ENCODE results near the gene HOXB3. TPM values are rescaled to one million over a fixed set of nuclear protein-coding genes. Genes with fewer than 3 reads are reported as not detected.

HOXB3 gene
- total RNA-seq, 6 donors from 2014 or later: 2.9 to 12.6 (median 7.9) TPM

GRCh38 chr17:48551596-48552465 is 38.2 kb downstream of the HOXB3 start:
- H3K36me3 ChIP-seq: no peaks in the 10 kb centered on the region
- 52 to 60% methylated on average over 34 to 45 of the region's 47 CpGs for WGBS, 2 donors
- peaks cover 0 to 29% (median 13%) of the 10 kb centered on the region in 4 donors for H3K27me3 ChIP-seq
- peaks cover 2 to 17% (median 7%) of the 10 kb centered on the region in 4 donors for H3K4me1 ChIP-seq
- ATAC-seq (ENCODE audit: low FRiP score in 2 of 2) (no peak), DNase-seq (peak in 1 of 2 donors; percentile 81)
- H3K27ac ChIP-seq: peak overlapping the region; percentile 64 to 86 (median 76)
- H3K4me3 ChIP-seq: no peak overlapping the region
- TF ChIP-seq CTCF (IDR thresholded peaks at IDR 0.05) (no peak), POLR2AphosphoS5 (IDR thresholded peaks at IDR 0.05) (no peak), POLR2A (IDR thresholded peaks at IDR 0.05) (no peak), EP300 (IDR thresholded peaks at IDR 0.05) (no peak)
- H3K9me3 ChIP-seq: no peaks in the 10 kb centered on the region

- peak overlapping the region; percentile 64 to 86 (median 76) for H3K27ac ChIP-seq
- 30 to 58% methylated on average over 19 of the region's 19 CpGs for WGBS, 2 donors
- no peaks in the 10 kb centered on the region for H3K36me3 ChIP-seq
- H3K27me3 ChIP-seq: peaks cover 0 to 29% (median 13%) of the 10 kb centered on the region in 4 donors
- ATAC-seq (ENCODE audit: low FRiP score in 2 of 2) (no peak), DNase-seq (no peak)
- H3K4me3 ChIP-seq: no peak overlapping the region
- TF ChIP-seq POLR2AphosphoS5 (IDR thresholded peaks at IDR 0.05) (no peak), POLR2A (IDR thresholded peaks at IDR 0.05) (no peak), EP300 (IDR thresholded peaks at IDR 0.05) (no peak), CTCF (IDR thresholded peaks at IDR 0.05) (no peak)
- peaks cover 2 to 17% (median 7%) of the 10 kb centered on the region in 4 donors for H3K4me1 ChIP-seq
- H3K9me3 ChIP-seq: no peaks in the 10 kb centered on the region
These were observed 38.9 kb downstream of the HOXB3 start for GRCh38 chr17:48551214-48551555.

- no peak for ATAC-seq (ENCODE audit: low FRiP score in 2 of 2)
- peaks cover 0 to 28% (median 10%) of the 10 kb centered on the region in 4 donors for H3K27me3 ChIP-seq
- peak in 1 of 2 donors; percentile 86 for DNase-seq
- no peak overlapping the region for H3K4me3 ChIP-seq
- H3K4me1 ChIP-seq: peaks cover 3 to 14% (median 7%) of the 10 kb centered on the region in 4 donors
- H3K9me3 ChIP-seq: no peaks in the 10 kb centered on the region
- no peaks in the 10 kb centered on the region for H3K36me3 ChIP-seq
- peak overlapping the region; percentile 64 to 86 (median 76) for H3K27ac ChIP-seq
- TF ChIP-seq EP300 (IDR thresholded peaks at IDR 0.05): no peak
- WGBS, 2 donors: 47 to 64% methylated on average over 18 to 60 of the region's 70 CpGs
These were observed 39.4 kb downstream of the HOXB3 start for GRCh38 chr17:48550502-48551213.

- 57 to 69% methylated on average over 17 to 18 of the region's 18 CpGs for WGBS, 2 donors
- H3K4me1 ChIP-seq: peaks cover 6 to 14% (median 9%) of the 10 kb centered on the region in 4 donors
- peaks cover 0 to 23% (median 11%) of the 10 kb centered on the region in 4 donors for H3K27me3 ChIP-seq
- no peaks in the 10 kb centered on the region for H3K36me3 ChIP-seq
- DNase-seq (no peak), ATAC-seq (ENCODE audit: low FRiP score in 2 of 2) (no peak)
- peak overlapping the region; percentile 64 to 86 (median 76) for H3K27ac ChIP-seq
- no peak for TF ChIP-seq CTCF (IDR thresholded peaks at IDR 0.05)
- TF ChIP-seq POLR2AphosphoS5 (IDR thresholded peaks at IDR 0.05): no peak
- no peak for TF ChIP-seq EP300 (IDR thresholded peaks at IDR 0.05)
- no peak for TF ChIP-seq POLR2A (IDR thresholded peaks at IDR 0.05)
- no peaks in the 10 kb centered on the region for H3K9me3 ChIP-seq
- no peak overlapping the region for H3K4me3 ChIP-seq
These were observed 40.0 kb downstream of the HOXB3 start for GRCh38 chr17:48549914-48550501.

GRCh38 chr17:48549281-48549630 is 40.8 kb downstream of the HOXB3 start:
- Histone ChIP-seq H3K9me3 (no peaks in the 10 kb centered on the region), H3K27ac (peak overlapping the region in 3 of 4 donors; percentile 19 to 86 (median 69)), H3K4me1 (peaks cover 10 to 22% (median 12%) of the 10 kb centered on the region in 4 donors), H3K27me3 (peaks cover 0 to 20% (median 9%) of the 10 kb centered on the region in 4 donors), H3K36me3 (no peaks in the 10 kb centered on the region), H3K4me3 (no peak overlapping the region)
- TF ChIP-seq POLR2AphosphoS5 (IDR thresholded peaks at IDR 0.05) (no peak), POLR2A (IDR thresholded peaks at IDR 0.05) (no peak), EP300 (IDR thresholded peaks at IDR 0.05) (no peak), CTCF (IDR thresholded peaks at IDR 0.05) (no peak)
- DNase-seq: no peak
- no peak for ATAC-seq (ENCODE audit: low FRiP score in 2 of 2)
- 62 to 66% methylated on average over 3 of the region's 3 CpGs for WGBS, 2 donors

Data from upper lobe of left lung (tissue), 6 donors.